NOMO-1 (cell line): ENCODE results near the gene ZBTB47.
A peak's percentile ranks its signal among the peaks of the same experiment; 100 is the strongest.

Source experiments
- DNase-seq, 2 experiments: peaks; one replicate each; lab custom pipeline; 2025; ENCODE audit not compliant: unreplicated experiment in 2 of 2; lab: John Stamatoyannopoulos, UW

ZBTB47 gene

DNA sequence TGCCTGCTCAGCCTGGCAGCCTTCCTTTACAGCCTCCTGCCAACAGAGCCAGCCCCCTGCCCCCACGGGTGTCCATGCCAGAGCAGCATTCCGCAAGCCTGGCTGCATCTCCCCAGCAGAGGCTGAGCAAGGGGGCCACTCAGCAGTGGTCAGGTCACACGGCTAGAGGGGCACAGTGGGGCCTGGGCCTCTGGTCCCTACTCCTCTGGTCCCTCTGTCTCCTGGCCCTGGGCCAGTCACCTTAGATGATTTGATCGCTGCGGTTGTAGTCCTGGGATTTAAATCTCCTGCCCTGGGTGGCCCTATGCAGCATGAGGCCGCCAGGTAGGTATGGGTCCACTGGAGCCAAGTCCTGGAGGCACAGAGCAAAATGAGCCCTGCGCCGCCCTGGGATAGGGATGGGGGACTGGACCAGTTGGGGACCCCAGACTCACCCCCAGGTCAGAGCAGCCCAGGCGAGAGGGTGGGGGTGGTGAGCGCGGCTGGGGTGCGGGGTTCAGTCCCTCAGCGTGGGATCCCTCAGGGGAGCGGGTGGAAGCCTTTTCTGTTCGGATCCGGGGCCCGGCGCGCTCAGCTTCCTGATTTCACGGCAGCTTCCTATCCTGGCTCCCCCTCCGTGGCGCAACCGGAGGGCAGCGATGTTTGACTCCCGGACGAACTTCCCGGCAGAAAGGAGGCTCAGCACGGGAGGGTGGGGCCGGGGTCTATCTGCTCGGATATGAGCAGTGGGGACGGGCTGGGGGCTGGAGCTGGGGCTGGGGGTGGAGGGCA, at the start of gene ZBTB47:
Gene ZBTB47 (plus strand): TSS at position 138 of the 771 bp plus-strand sequence. CDS start 4,659 bp downstream, outside the sequence.
- peak; percentile 38 to 45 for DNase-seq

- no peak for DNase-seq
Observed at GRCh38 chr3:42605546-42606173, 47.8 kb upstream of the ZBTB47 start.

GRCh38 chr3:42608581-42608980, 44.9 kb upstream of the ZBTB47 start:
- DNase-seq = no peak

GRCh38 chr3:42610976-42611375, 42.5 kb upstream of the ZBTB47 start:
- DNase-seq = no peak

DNA sequence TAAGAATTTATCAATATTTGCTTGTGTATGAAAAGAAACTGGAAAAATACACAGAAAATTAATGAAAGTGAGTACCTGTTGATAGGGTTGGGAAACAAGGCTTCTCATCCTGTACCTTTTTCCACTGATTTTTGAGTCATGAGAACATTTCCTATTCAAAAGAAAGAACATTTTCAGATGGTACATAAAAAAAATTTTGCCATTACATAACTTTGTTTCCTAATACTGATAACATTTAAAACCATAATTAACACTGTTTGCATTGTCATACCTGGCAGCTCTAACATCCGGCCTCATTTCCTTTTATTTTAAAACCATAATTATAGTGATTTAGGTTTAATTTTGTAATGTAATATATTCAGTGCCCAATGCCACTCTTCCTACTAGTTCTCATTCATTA, 41.3 kb upstream of the ZBTB47 start:
- DNase-seq = peak in 1 of 2 experiments; percentile 12

DNA sequence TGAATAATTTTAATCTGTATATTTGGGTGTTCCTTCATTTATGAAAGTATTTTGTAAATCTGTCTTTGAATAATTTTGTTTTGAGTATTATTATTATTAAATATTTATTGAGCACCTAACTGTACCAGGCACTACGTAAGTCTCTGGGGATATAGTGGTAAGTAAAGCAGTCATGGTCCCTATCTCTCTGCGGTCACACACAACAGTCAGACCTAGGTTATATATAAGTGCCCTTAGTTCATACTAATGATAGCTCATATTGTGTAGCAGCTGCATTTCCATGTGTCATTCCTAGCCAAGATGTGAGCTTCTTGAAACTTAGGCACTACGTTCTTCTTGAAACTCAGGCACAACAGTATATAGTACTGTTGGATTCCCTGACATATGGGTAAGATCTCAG, 40.6 kb upstream of the ZBTB47 start:
- no peak for DNase-seq

- DNase-seq = no peak
Observed at GRCh38 chr3:42613462-42613861, 40.0 kb upstream of the ZBTB47 start.

DNA sequence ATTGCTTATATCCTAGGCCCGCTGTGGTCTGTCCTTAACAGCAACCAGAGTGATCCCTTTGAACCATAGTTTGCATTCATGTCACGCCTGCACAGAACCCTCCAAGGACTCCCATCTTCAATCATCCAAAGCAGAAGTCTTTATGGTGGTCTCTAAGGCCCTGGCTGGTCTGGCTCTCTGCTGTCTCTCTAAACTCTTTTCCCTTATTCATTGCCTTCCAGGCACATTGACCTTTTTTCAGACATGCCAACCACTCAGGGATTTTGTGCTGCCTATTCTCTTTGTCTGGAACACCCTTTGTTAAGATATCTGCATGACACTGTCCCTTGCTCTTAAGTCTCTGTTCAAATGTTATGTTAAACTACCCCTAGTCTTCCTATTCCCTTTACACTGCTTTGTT, 21.9 kb upstream of the ZBTB47 start:
- DNase-seq = no peak

GRCh38 chr3:42632146-42632545, 21.4 kb upstream of the ZBTB47 start:
- DNase-seq = no peak

GRCh38 chr3:42633544-42633943, 20.0 kb upstream of the ZBTB47 start:
- DNase-seq = no peak

DNA sequence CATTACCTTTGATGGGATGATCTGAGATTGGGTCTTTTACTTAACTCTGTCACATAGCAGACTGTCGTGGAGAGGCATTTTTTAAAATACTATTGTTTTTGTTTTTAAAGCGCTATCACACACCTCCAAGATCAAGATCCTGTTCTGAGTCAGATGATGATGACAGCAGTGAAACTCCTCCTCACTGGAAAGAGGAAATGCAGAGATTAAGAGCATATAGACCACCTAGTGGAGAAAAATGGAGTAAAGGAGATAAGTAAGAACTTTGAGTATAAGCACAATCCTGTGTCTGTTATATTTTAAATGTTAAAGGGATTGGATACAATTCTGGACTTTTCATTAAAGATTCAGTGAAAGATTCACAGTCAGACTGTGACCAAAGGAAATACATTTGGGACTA, 18.4 kb upstream of the ZBTB47 start:
- peak in 1 of 2 experiments; percentile 50 for DNase-seq

- no peak for DNase-seq
Observed at GRCh38 chr3:42637001-42637400, 16.5 kb upstream of the ZBTB47 start.

- no peak for DNase-seq
Observed at GRCh38 chr3:42638339-42638842, 15.1 kb upstream of the ZBTB47 start.

GRCh38 chr3:42639192-42639591, 14.3 kb upstream of the ZBTB47 start:
- no peak for DNase-seq

GRCh38 chr3:42640129-42640528, 13.4 kb upstream of the ZBTB47 start:
- DNase-seq = no peak

GRCh38 chr3:42640771-42641370, 12.6 kb upstream of the ZBTB47 start:
- no peak for DNase-seq

- DNase-seq = no peak
Observed at GRCh38 chr3:42647821-42648459, 5.6 kb upstream of the ZBTB47 start.

DNA sequence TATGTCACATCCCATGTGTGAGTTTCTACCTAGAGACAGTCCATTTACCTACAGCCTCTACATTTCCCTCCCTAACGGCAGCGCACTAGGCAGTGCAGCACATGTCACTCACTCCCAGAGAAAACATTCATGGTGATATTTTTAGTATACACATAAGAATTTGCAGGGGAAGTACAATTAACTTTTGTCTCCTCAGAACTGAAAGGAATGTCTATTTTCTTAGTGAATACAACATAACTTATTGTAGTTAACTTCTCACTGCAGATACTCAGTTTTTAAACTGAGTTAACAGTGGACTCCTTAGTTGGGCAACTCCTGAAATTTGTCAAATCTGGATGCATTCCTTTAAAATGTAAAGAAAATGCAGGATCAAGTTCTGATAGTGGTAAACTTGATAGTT, 4.5 kb upstream of the ZBTB47 start:
- DNase-seq = no peak

GRCh38 chr3:42649783-42650182, 3.7 kb upstream of the ZBTB47 start:
- no peak for DNase-seq

DNA sequence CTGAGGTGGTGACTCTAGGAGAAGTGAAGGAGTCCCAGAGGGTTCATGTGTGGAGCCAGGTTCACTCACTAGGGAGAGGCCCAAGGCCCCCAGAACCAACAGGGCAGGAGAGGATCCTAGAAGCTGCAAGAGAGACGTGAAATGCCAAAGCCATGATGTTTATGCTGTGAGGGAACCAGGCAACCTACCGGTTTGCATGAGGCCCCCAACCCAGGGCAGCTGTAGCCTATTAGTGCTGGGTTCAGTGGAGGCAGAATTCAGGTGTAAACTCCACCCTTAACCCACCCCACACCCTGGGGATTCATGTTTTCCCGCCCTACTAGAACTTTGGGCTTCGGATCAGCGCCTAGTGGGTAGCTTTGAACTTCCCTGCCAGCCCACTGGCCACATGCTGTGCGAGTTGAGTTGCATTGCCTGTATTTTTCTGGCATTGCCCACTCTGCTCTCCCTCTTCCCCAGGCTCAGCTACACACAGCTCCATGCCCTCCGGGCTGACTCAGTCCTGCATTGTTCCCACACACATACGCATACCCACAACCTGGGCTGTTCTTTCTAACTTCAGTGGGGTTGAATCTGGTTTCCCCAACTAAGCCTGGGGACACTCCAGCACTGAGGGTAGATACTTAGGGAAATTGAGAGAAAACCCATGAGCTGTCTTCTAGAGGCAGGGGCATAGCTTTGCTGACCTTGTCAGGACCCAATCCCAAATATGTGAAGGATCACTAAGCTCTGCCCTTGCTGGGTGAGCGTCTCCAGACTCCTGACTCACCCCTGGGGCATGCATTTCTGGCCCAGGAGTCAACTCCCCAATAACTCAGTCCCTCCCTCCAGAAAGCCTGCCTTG, 2.0 kb upstream of the ZBTB47 start:
- DNase-seq = no peak
